ENCODE results near the gene PRKG1. TPM values are rescaled to one million over a fixed set of nuclear protein-coding genes. Genes with fewer than 3 reads are reported as not detected.

Gene PRKG1
- total and polyA plus RNA-seq, 2 of the 4 experiments (the other 2 are of a cell fraction) = 3.5 to 18.3 TPM

DNA sequence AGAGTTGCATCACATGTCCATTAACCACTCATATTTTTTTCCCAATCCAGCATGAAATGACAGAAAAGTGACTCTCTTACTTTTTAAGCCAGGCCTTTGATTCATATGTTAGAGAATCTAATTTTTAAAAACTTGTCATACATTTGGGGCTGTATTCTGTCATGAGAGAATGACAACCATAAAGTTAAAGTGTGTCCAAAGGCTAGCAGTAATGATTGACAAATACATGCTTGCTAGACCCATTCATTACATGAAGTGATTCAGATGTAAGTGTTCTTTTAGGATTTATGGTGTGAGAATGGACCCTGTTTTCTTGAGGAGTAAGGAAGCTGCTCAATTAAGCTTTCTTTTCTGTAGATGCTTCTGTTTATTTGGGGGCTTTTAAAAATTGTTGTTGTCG lies 549.7 kb downstream of the PRKG1 start:
- CTCF ChIA-PET = no interaction called here
- intact Hi-C loops (cut with micrococcal nuclease) = no loop called here

More for the DNA sequence above, 549.7 kb downstream of the PRKG1 start:
- dilution Hi-C loops (cut with HindIII; ENCODE audit: low sequenced_read_pairs, unreplicated experiment) (no loop called here), in situ Hi-C loops (cut with MboI; ENCODE audit: low sequenced_read_pairs) (no loop called here)
- Histone ChIP-seq H3K18ac (ENCODE audit: low read depth, low read length) (no peak overlapping the region), H2AK9ac (replicated peaks; ENCODE audit: low read depth, low read length, poor library complexity) (no peak overlapping the region), H3K4me2 (ENCODE audit: low read depth, low read length) (no peak overlapping the region), H3K4me3 (ENCODE audit: insufficient read depth, low read depth, low read length) (no peak overlapping the region), H2AK5ac (ENCODE audit: low read depth, low read length) (no peak overlapping the region), H3K23ac (ENCODE audit: low read depth, low read length) (no peak overlapping the region), H2BK15ac (ENCODE audit: low read depth, low read length) (no peak overlapping the region), H2BK5ac (ENCODE audit: low read depth, low read length, poor library complexity, severe bottlenecking) (no peak overlapping the region), H4K8ac (ENCODE audit: low read depth in 2 of 2, low read length in 2 of 2) (no peak overlapping the region), H4K20me1 (ENCODE audit: insufficient read depth, low read length) (no peaks in the 10 kb centered on the region), H3K4me1 (ENCODE audit: control insufficient read depth, insufficient read depth, low read length) (no peaks in the 10 kb centered on the region), H3K4ac (ENCODE audit: low read depth, low read length) (no peak overlapping the region), H3K36me3 (ENCODE audit: control insufficient read depth, insufficient read depth, low read length) (no peaks in the 10 kb centered on the region), H2BK20ac (ENCODE audit: low read depth, low read length) (no peak overlapping the region), H2BK120ac (ENCODE audit: low read depth, low read length) (no peak overlapping the region), H2AFZ (replicated peaks; ENCODE audit: low read length, poor library complexity) (no peak overlapping the region), H3K27ac (ENCODE audit: insufficient read depth, low read length) (no peak overlapping the region), H3K9me1 (ENCODE audit: insufficient read depth, low read length) (no peaks in the 10 kb centered on the region), H3K56ac (ENCODE audit: extremely low read depth, insufficient read depth, low read length) (no peak overlapping the region), H3K14ac (replicated peaks; ENCODE audit: low read depth, low read length) (no peak overlapping the region), H3K79me1 (ENCODE audit: low read depth in 1 of 2, low read length in 2 of 2) (no peaks in the 10 kb centered on the region), H4K91ac (ENCODE audit: insufficient read depth, low read depth, low read length) (no peak overlapping the region), H3K9ac (ENCODE audit: low read depth, low read length) (no peak overlapping the region), H4K5ac (ENCODE audit: low read depth, low read length) (no peak overlapping the region), H3K9me3 (ENCODE audit: control insufficient read depth, insufficient read depth, low read length) (no peaks in the 10 kb centered on the region), H3K27me3 (ENCODE audit: control insufficient read depth, insufficient read depth, low read length) (no peaks in the 10 kb centered on the region)
- POLR2A ChIA-PET (ENCODE audit: unreplicated experiment) = no interaction called here
- ATAC-seq (ENCODE audit: low read depth) (no peak), DNase-seq (no peak)
- TF ChIP-seq RAD21 (IDR thresholded peaks at IDR 0.05; ENCODE audit: low read length) (no peak), MXI1 (IDR thresholded peaks at IDR 0.05; ENCODE audit: borderline replicate concordance, low read depth, low read length) (no peak), RFX5 (IDR thresholded peaks at IDR 0.05; ENCODE audit: low read depth, low read length) (no peak), POLR2A (IDR thresholded peaks at IDR 0.05; ENCODE audit: low read depth, low read length) (no peak), FOS (IDR thresholded peaks at IDR 0.05; ENCODE audit: low read depth, low read length) (no peak), CHD1 (IDR thresholded peaks at IDR 0.05; ENCODE audit: low read depth, low read length) (no peak), SMC3 (IDR thresholded peaks at IDR 0.05; ENCODE audit: low read depth, low read length) (no peak), MAZ (IDR thresholded peaks at IDR 0.05; ENCODE audit: borderline replicate concordance, low read depth, low read length) (no peak), BHLHE40 (IDR thresholded peaks at IDR 0.05; ENCODE audit: low read depth, low read length) (no peak), MAFK (IDR thresholded peaks at IDR 0.05; ENCODE audit: low read depth, low read length) (no peak), CEBPB (IDR thresholded peaks at IDR 0.05; ENCODE audit: low read depth, low read length) (no peak), NFE2L2 (IDR thresholded peaks at IDR 0.05; ENCODE audit: low read depth, low read length) (no peak)
- TF ChIP-seq, protein P1, sequence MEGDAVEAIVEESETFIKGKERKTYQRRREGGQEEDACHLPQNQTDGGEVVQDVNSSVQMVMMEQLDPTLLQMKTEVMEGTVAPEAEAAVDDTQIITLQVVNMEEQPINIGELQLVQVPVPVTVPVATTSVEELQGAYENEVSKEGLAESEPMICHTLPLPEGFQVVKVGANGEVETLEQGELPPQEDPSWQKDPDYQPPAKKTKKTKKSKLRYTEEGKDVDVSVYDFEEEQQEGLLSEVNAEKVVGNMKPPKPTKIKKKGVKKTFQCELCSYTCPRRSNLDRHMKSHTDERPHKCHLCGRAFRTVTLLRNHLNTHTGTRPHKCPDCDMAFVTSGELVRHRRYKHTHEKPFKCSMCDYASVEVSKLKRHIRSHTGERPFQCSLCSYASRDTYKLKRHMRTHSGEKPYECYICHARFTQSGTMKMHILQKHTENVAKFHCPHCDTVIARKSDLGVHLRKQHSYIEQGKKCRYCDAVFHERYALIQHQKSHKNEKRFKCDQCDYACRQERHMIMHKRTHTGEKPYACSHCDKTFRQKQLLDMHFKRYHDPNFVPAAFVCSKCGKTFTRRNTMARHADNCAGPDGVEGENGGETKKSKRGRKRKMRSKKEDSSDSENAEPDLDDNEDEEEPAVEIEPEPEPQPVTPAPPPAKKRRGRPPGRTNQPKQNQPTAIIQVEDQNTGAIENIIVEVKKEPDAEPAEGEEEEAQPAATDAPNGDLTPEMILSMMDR (conservative IDR thresholded peaks at IDR 0.05; ENCODE audit: low read depth, low read length) = no peak
- WGBS, 2 experiments (ENCODE audit: extremely low coverage in 2 of 2, insufficient read length in 1 of 2) = no CpG with 5 or more reads among the region's 1 CpG
- no TSS peak for BruUV-seq (replicated peaks)
